Neural cell (in vitro differentiated cells): Measurements from ENCODE around the gene EIF5. TPM values are rescaled to one million over a fixed set of nuclear protein-coding genes. Genes with fewer than 3 reads are reported as not detected.

Source experiments
- H2AFZ ChIP-seq: fragments of 200-600, 300-800 bp; sonication (generic), shearing (Covaris generic); 2 replicates; pipeline ENCODE4 v1.6.0; 2014; ENCODE audit warnings: low read depth, mild to moderate bottlenecking, antibody characterized with exemption, low read length, moderate library complexity
- H3F3A ChIP-seq: fragments of 200-600 bp; shearing (Covaris generic); 2 replicates; pipeline ENCODE4 v1.6.1; 2016; ENCODE audit warnings: mild to moderate bottlenecking, moderate library complexity, mixed read lengths, antibody characterized with exemption, low read length; ENCODE audit not compliant: insufficient read depth, poor library complexity, severe bottlenecking
- H3K27ac ChIP-seq: fragments of 200-600, 300-800 bp; sonication (generic), shearing (Covaris generic); 2 replicates; pipeline ENCODE4 v1.5.1; 2014; ENCODE audit warnings: mild to moderate bottlenecking, low read length, moderate library complexity
- H3K27me3 ChIP-seq: fragments of 300-800, 200-600 bp; sonication (generic), shearing (Covaris generic); 2 replicates; pipeline ENCODE4 v1.6.0; 2014; ENCODE audit warnings: mild to moderate bottlenecking, low read depth, low read length, moderate library complexity; ENCODE audit not compliant: insufficient read depth
- H3K36me3 ChIP-seq: fragments of 300-800, 200-600 bp; sonication (generic), shearing (Covaris generic); 2 replicates; pipeline ENCODE4 v1.5.1; 2014; ENCODE audit warnings: mild to moderate bottlenecking, antibody characterized with exemption, low read length, moderate library complexity; ENCODE audit not compliant: insufficient read depth
- H3K4me2 ChIP-seq: fragments of 300-800, 200-600 bp; sonication (generic), shearing (Covaris generic); 2 replicates; pipeline ENCODE4 v1.6.0; 2014; ENCODE audit warnings: mild to moderate bottlenecking, low read length
- H3K4me3 ChIP-seq: fragments of 300-800, 200-600 bp; sonication (generic), shearing (Covaris generic); 2 replicates; pipeline ENCODE4 v1.5.1; 2014; ENCODE audit warnings: mild to moderate bottlenecking, low read length, moderate library complexity
- H3K79me2 ChIP-seq: fragments of 200-600 bp; shearing (Covaris generic); replicated peaks from 2 replicates; pipeline ENCODE4 v1.6.0; 2014; ENCODE audit warnings: mild to moderate bottlenecking, low read length, moderate library complexity; ENCODE audit not compliant: insufficient read depth
- H3K9ac ChIP-seq: fragments of 300-800, 200-600 bp; sonication (generic), shearing (Covaris generic); 2 replicates; pipeline ENCODE4 v1.6.1; 2016; ENCODE audit warnings: mild to moderate bottlenecking, low read length, mixed read lengths
- H3K9me2 ChIP-seq: fragments of 200-600 bp; shearing (Covaris generic); 2 replicates; pipeline ENCODE4 v1.6.1; 2016; ENCODE audit warnings: mild to moderate bottlenecking, low read length, mixed read lengths; ENCODE audit not compliant: insufficient read depth
- H3K9me3 ChIP-seq: fragments of 200-600, 300-800 bp; sonication (generic), shearing (Covaris generic); 2 replicates; pipeline ENCODE4 v1.6.1; 2016; ENCODE audit warnings: mild to moderate bottlenecking, mixed run types, low read length, moderate library complexity, mixed read lengths
- H4K20me1 ChIP-seq: fragments of 200-600 bp; shearing (Covaris generic); 2 replicates; pipeline ENCODE4 v1.6.1; 2016; ENCODE audit warnings: mild to moderate bottlenecking, mixed run types; ENCODE audit not compliant: insufficient read depth
- CTCF ChIP-seq: fragments of 450-650 bp; IDR thresholded peaks from 2 replicates; pipeline ENCODE4 v1.5.1; 2014; ENCODE audit warnings: antibody characterized with exemption, mild to moderate bottlenecking, moderate library complexity; ENCODE audit not compliant: poor library complexity, severe bottlenecking
- EP300 ChIP-seq: fragments of 450-650 bp; conservative IDR thresholded peaks from 2 replicates; pipeline ENCODE4 v1.6.1; 2014; ENCODE audit warnings: antibody characterized with exemption, mild to moderate bottlenecking, moderate library complexity; ENCODE audit not compliant: poor library complexity, severe bottlenecking
- EZH2 ChIP-seq: fragments of 200-600, 300-800 bp; shearing (Covaris generic), sonication (generic); IDR thresholded peaks from 2 replicates; pipeline ENCODE4 v1.6.1; 2014; ENCODE audit warnings: antibody characterized with exemption, low read length, borderline replicate concordance, mild to moderate bottlenecking; ENCODE audit not compliant: insufficient read depth, poor library complexity, severe bottlenecking
- MXI1 ChIP-seq: fragments of 450-650 bp; conservative IDR thresholded peaks from 2 replicates; pipeline ENCODE4 v1.6.1; 2014; ENCODE audit warnings: antibody characterized with exemption, mild to moderate bottlenecking; ENCODE audit not compliant: poor library complexity, severe bottlenecking
- POLR2AphosphoS5 ChIP-seq: IDR thresholded peaks from 2 replicates; pipeline ENCODE4 v1.6.1; 2012
- RAD21 ChIP-seq: fragments of 450-650 bp; conservative IDR thresholded peaks from 2 replicates; pipeline ENCODE4 v1.6.1; 2014; ENCODE audit warnings: antibody characterized with exemption, mild to moderate bottlenecking, moderate library complexity
- REST ChIP-seq: IDR thresholded peaks from 2 replicates; pipeline ENCODE4 v1.6.1; 2012; ENCODE audit warnings: borderline replicate concordance
- SMC3 ChIP-seq: fragments of 450-650 bp; conservative IDR thresholded peaks from 2 replicates; pipeline ENCODE4 v1.6.1; 2014; ENCODE audit warnings: antibody characterized with exemption, mild to moderate bottlenecking, moderate library complexity; ENCODE audit not compliant: poor library complexity
- TAF1 ChIP-seq: IDR thresholded peaks from 2 replicates; pipeline ENCODE4 v1.6.1; 2012; ENCODE audit warnings: low read depth
- polyA minus RNA-seq: library from RNA; depleted of rRNA, polyadenylated mRNA; stranded (reverse); fragments of >200 nt; gene quantifications from 2 replicates; pipeline ENCODE4 v1.2.3, GENCODE V29; 2014
- polyA plus RNA-seq: library from polyadenylated mRNA; depleted of rRNA; stranded (reverse); fragments of >200 nt; gene quantifications from 2 replicates; pipeline ENCODE4 v1.2.3, GENCODE V29; 2014

The EIF5 gene
- polyA plus RNA-seq (165 and 188 TPM in 2 replicates), polyA minus RNA-seq (286 and 290 TPM in 2 replicates)

GRCh38 chr14:103333754-103334643, at the start of gene EIF5:
TSS of gene EIF5 (plus strand) at chr14:103334237. CDS start at chr14:103335861, 1,624 bp downstream.
- Histone ChIP-seq H3K27ac (peak within 1 kb of the TSS; percentile 100), H2AFZ (peak within 1 kb of the TSS; percentile 98)

More at GRCh38 chr14:103333754-103334643, at the start of gene EIF5:
- Histone ChIP-seq H3F3A (peaks cover 8% of the 10 kb centered on the region), H3K4me3 (peak within 1 kb of the TSS; percentile 94), H3K9ac (peak within 1 kb of the TSS; percentile 99), H4K20me1 (peaks cover 7% of the 10 kb centered on the region), H3K9me3 (no peaks in the 10 kb centered on the region), H3K79me2 (peaks cover 33% of the 10 kb centered on the region), H3K36me3 (peaks cover 22% of the 10 kb centered on the region), H3K9me2 (no peaks in the 10 kb centered on the region), H3K4me2 (peak within 1 kb of the TSS; percentile 74), H3K27me3 (no peaks in the 10 kb centered on the region)
- no peak for TF ChIP-seq CTCF
- TF ChIP-seq TAF1: peak; percentile 99
- peak; percentile 49 for TF ChIP-seq EP300
- peak; percentile 98 for TF ChIP-seq POLR2AphosphoS5
- no peak for TF ChIP-seq EZH2
- peak; percentile 95 for TF ChIP-seq REST
- no peak for TF ChIP-seq RAD21
- TF ChIP-seq SMC3: peak; percentile 32
- TF ChIP-seq MXI1: peak; percentile 34
